ENCODE results near the gene CRYGC.

Gene CRYGC

DNA sequence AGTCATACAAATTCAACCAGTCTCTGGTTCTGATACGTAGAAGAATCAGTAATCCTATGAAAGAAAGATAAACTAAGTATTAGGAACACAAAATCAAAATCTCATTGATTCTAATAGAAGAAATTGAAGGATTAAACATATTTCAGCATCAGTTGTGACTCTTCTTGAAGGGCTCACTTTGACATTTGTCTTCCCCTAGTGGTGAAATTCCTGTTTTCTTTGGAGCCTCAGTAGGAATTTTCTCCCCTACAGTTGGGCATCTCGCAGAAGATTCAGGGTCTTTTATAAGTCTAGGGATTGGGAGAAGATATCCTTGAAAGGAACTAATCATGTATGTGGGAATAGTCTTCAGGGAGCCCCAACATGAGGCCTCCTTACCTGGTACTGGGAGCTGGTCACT is 19.2 kb upstream of the CRYGC start:
- CTCF ChIA-PET, result interaction anchor here (0.6 to 1.3 kb wide), 4 partner anchors 26 to 106 kb away, joined by 3 to 7 read pairs (median 3); no protein-coding TSS in a partner anchor
- Histone ChIP-seq H3K4me3 (ENCODE audit: low read depth, low read length) (no peak overlapping the region), H3K4me1 (ENCODE audit: control insufficient read depth, insufficient read depth, low read length) (no peaks in the 10 kb centered on the region), H3K9me3 (ENCODE audit: control insufficient read depth, insufficient read depth, low read depth, low read length) (no peaks in the 10 kb centered on the region), H3K36me3 (ENCODE audit: control insufficient read depth in 2 of 2, insufficient read depth in 1 of 2, low read length in 2 of 2) (no peaks in the 10 kb centered on the region), H3K27ac (ENCODE audit: extremely low read depth, low read depth, low read length) (no peak overlapping the region)
- no peak for TF ChIP-seq ZNF2 (tag by site-specific recombination; IDR thresholded peaks at IDR 0.05)
- TF ChIP-seq ZNF560 (tag by site-specific recombination; IDR thresholded peaks at IDR 0.05; ENCODE audit: borderline replicate concordance), result no peak
- TF ChIP-seq MZF1 (tag by site-specific recombination; IDR thresholded peaks at IDR 0.05; ENCODE audit: borderline replicate concordance), result peak; percentile 35; the same call in 1 of the 2 replicates
- POLR2A ChIA-PET, result no interaction called here

DNA sequence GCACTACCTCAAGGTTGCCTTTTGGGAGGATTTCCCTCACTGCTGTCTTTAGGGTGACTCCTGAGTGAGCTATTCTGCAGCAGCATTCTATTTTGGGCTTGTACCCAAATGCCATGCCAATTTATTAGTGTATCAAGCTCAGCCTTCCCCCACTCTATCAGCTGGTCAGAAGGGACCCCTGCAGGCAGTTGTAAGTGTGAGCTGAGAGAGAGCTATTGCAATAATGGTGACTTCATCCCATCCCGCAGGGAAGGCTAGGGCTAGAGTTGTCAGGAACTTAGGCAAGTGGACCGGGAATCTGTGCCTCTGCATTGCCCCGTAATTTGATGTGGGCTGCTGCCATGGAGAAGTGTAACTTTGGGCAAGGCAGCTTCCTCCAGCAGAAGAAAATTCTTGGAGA is 18.1 kb upstream of the CRYGC start:
- Histone ChIP-seq H3K9me3 (ENCODE audit: control insufficient read depth, insufficient read depth, low read depth, low read length) (no peaks in the 10 kb centered on the region), H3K27ac (ENCODE audit: extremely low read depth, low read depth, low read length) (no peak overlapping the region), H3K4me1 (ENCODE audit: control insufficient read depth, insufficient read depth, low read length) (peaks cover 6% of the 10 kb centered on the region), H3K36me3 (ENCODE audit: control insufficient read depth in 2 of 2, insufficient read depth in 1 of 2, low read length in 2 of 2) (no peaks in the 10 kb centered on the region), H3K4me3 (ENCODE audit: low read depth, low read length) (no peak overlapping the region)
- ChIA-PET POLR2A (no interaction called here), CTCF (interaction anchor here (0.7 to 1.3 kb wide), 5 partner anchors 11 to 77 kb away, joined by 3 read pairs; no protein-coding TSS in a partner anchor)
- TF ChIP-seq ZNF571 (tag by site-specific recombination; IDR thresholded peaks at IDR 0.05), result no peak
- TF ChIP-seq OSR2 (tag by site-specific recombination; IDR thresholded peaks at IDR 0.05), result no peak
- TF ChIP-seq ZIC2 (tag by site-specific recombination; IDR thresholded peaks at IDR 0.05), result peak; percentile 44; the same call in 1 of the 2 replicates
- no peak for TF ChIP-seq ZNF341 (tag by site-specific recombination; IDR thresholded peaks at IDR 0.05; ENCODE audit: low read depth)
- TF ChIP-seq SP2 (tag by site-specific recombination; IDR thresholded peaks at IDR 0.05), result no peak
- no peak for TF ChIP-seq ZNF146 (tag by site-specific recombination; IDR thresholded peaks at IDR 0.05)
- TF ChIP-seq ZNF76 (tag by site-specific recombination; IDR thresholded peaks at IDR 0.05; ENCODE audit: borderline replicate concordance, low read depth), result no peak
- 0 out of 2 replicates have a peak, but pooled peaks have one; percentile 30 for TF ChIP-seq ZNF660 (tag by site-specific recombination; IDR thresholded peaks at IDR 0.05)

DNA sequence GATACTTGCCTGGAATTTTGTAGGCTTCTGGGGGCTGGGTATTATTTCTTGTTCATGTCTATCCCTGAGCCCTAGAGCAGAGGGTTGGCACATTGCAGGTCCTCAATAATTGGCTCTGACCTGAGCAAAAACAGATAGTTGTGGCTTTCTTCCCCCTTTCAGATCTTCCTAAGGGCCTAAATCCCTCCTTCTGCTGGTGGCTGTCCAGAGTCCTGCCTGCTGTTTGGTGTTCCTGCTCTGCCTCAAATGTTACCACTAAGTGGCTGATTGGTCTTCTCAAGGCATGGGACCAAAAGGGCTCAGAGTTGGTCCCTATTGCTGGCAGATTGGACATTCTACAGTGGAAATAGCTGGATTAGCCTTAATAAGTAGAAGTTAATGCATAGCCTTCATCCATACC is 17.4 kb upstream of the CRYGC start:
- Histone ChIP-seq H3K4me1 (ENCODE audit: control insufficient read depth, insufficient read depth, low read length) (peaks cover 13% of the 10 kb centered on the region), H3K27ac (ENCODE audit: extremely low read depth, low read depth, low read length) (no peak overlapping the region), H3K4me3 (ENCODE audit: low read depth, low read length) (no peak overlapping the region), H3K9me3 (ENCODE audit: control insufficient read depth, insufficient read depth, low read depth, low read length) (no peaks in the 10 kb centered on the region), H3K36me3 (ENCODE audit: control insufficient read depth in 2 of 2, insufficient read depth in 1 of 2, low read length in 2 of 2) (no peaks in the 10 kb centered on the region)
- CTCF ChIA-PET, result interaction anchor here (1.1 kb wide), 1 partner anchor 29 kb away, joined by 3 read pairs; no protein-coding TSS in a partner anchor
- TF ChIP-seq REST (tag by site-specific recombination; IDR thresholded peaks at IDR 0.05), result peak; percentile 51; the same call in 1 of the 2 replicates
- no peak for TF ChIP-seq ZNF692 (tag by site-specific recombination; IDR thresholded peaks at IDR 0.05)
- no peak for TF ChIP-seq ZNF10 (tag by site-specific recombination; IDR thresholded peaks at IDR 0.05)
- TF ChIP-seq, protein P1, sequence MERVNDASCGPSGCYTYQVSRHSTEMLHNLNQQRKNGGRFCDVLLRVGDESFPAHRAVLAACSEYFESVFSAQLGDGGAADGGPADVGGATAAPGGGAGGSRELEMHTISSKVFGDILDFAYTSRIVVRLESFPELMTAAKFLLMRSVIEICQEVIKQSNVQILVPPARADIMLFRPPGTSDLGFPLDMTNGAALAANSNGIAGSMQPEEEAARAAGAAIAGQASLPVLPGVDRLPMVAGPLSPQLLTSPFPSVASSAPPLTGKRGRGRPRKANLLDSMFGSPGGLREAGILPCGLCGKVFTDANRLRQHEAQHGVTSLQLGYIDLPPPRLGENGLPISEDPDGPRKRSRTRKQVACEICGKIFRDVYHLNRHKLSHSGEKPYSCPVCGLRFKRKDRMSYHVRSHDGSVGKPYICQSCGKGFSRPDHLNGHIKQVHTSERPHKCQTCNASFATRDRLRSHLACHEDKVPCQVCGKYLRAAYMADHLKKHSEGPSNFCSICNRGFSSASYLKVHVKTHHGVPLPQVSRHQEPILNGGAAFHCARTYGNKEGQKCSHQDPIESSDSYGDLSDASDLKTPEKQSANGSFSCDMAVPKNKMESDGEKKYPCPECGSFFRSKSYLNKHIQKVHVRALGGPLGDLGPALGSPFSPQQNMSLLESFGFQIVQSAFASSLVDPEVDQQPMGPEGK (tag by site-specific recombination; IDR thresholded peaks at IDR 0.05), result no peak
- POLR2A ChIA-PET, result no interaction called here
